Glutamatergic neuron (in vitro differentiated cells): ENCODE data around the gene LHX2. TPM values are rescaled to one million over a fixed set of nuclear protein-coding genes. Genes with fewer than 3 reads are reported as not detected.

Source experiments
- DNase-seq: peaks from one replicate; pipeline ENCODE4 v3.0.0; 2022
- H3K27ac Mint-ChIP-seq: one replicate; pipeline ENCODE4 v1.8.0; 2020; ENCODE audit warnings: mild to moderate bottlenecking, mixed read lengths, inconsistent platforms; ENCODE audit not compliant: unreplicated experiment
- H3K27me3 Mint-ChIP-seq: one replicate; pipeline ENCODE4 v1.8.0; 2020; ENCODE audit warnings: mild to moderate bottlenecking, moderate library complexity, mixed read lengths, inconsistent platforms; ENCODE audit not compliant: unreplicated experiment
- H3K36me3 Mint-ChIP-seq: one replicate; pipeline ENCODE4 v1.8.0; 2020; ENCODE audit warnings: mild to moderate bottlenecking, mixed read lengths, inconsistent platforms; ENCODE audit not compliant: unreplicated experiment
- H3K4me1 Mint-ChIP-seq: one replicate; pipeline ENCODE4 v1.8.0; 2020; ENCODE audit warnings: mild to moderate bottlenecking, low read depth, mixed read lengths, inconsistent platforms; ENCODE audit not compliant: unreplicated experiment
- H3K4me3 Mint-ChIP-seq: one replicate; pipeline ENCODE4 v1.8.0; 2020; ENCODE audit warnings: mild to moderate bottlenecking, mixed read lengths, inconsistent platforms; ENCODE audit not compliant: unreplicated experiment
- H3K9me3 Mint-ChIP-seq: one replicate; pipeline ENCODE4 v1.8.0; 2020; ENCODE audit warnings: mild to moderate bottlenecking, moderate library complexity, mixed read lengths, inconsistent platforms; ENCODE audit not compliant: unreplicated experiment
- CTCF ChIP-seq: fragments of 200-600 bp; sonication (generic); IDR thresholded peaks from one replicate; pipeline ENCODE4 v1.5.0; 2021; ENCODE audit not compliant: partially characterized antibody, unreplicated experiment
- total RNA-seq: library from RNA; stranded (reverse); fragmentation: NEBNext Ultra II Directional; extraction: Animal tissue kit (Norgen Biotek cat#: 25700); gene quantifications from one replicate; pipeline ENCODE4 v1.2.1, GENCODE V29; 2021; ENCODE audit not compliant: unreplicated experiment

Gene LHX2
- total RNA-seq, 1 donor from 2014 or later: 6.7 TPM

GRCh38 chr9:124042201-124042721, 30.7 kb downstream of the LHX2 start:
- Mint-ChIP-seq H3K9me3 (peaks cover 6% of the 10 kb centered on the region), H3K4me1 (peaks cover 4% of the 10 kb centered on the region), H3K36me3 (no peaks in the 10 kb centered on the region), H3K27ac (no peak overlapping the region), H3K27me3 (peaks cover 27% of the 10 kb centered on the region), H3K4me3 (no peak overlapping the region)
- TF ChIP-seq CTCF: no peak
- no peak for DNase-seq

GRCh38 chr9:124044448-124044847, 32.9 kb downstream of the LHX2 start:
- Mint-ChIP-seq H3K4me3 (no peak overlapping the region), H3K27me3 (peaks cover 20% of the 10 kb centered on the region), H3K9me3 (peaks cover 6% of the 10 kb centered on the region), H3K36me3 (no peaks in the 10 kb centered on the region), H3K4me1 (peaks cover 4% of the 10 kb centered on the region), H3K27ac (no peak overlapping the region)
- no peak for DNase-seq
- no peak for TF ChIP-seq CTCF

- Mint-ChIP-seq H3K27me3 (peaks cover 20% of the 10 kb centered on the region), H3K36me3 (no peaks in the 10 kb centered on the region), H3K27ac (no peak overlapping the region), H3K9me3 (peaks cover 6% of the 10 kb centered on the region), H3K4me1 (peaks cover 4% of the 10 kb centered on the region), H3K4me3 (no peak overlapping the region)
- no peak for DNase-seq
- TF ChIP-seq CTCF: no peak
Measured at GRCh38 chr9:124045076-124045829, 33.7 kb downstream of the LHX2 start.

- no peak for DNase-seq
- Mint-ChIP-seq H3K36me3 (no peaks in the 10 kb centered on the region), H3K27me3 (peaks cover 20% of the 10 kb centered on the region), H3K9me3 (peaks cover 6% of the 10 kb centered on the region), H3K4me3 (peak overlapping the region; percentile 50), H3K27ac (no peak overlapping the region), H3K4me1 (peaks cover 4% of the 10 kb centered on the region)
- TF ChIP-seq CTCF: no peak
Measured at GRCh38 chr9:124045830-124046177, 34.2 kb downstream of the LHX2 start.

- no peak overlapping the region for H3K27ac Mint-ChIP-seq
- H3K4me1 Mint-ChIP-seq: peaks cover 4% of the 10 kb centered on the region
- H3K36me3 Mint-ChIP-seq: no peaks in the 10 kb centered on the region
- TF ChIP-seq CTCF: no peak
- peaks cover 20% of the 10 kb centered on the region for H3K27me3 Mint-ChIP-seq
- peaks cover 6% of the 10 kb centered on the region for H3K9me3 Mint-ChIP-seq
- H3K4me3 Mint-ChIP-seq: peak overlapping the region; percentile 50
- DNase-seq: no peak
Measured at GRCh38 chr9:124046189-124046588, 34.6 kb downstream of the LHX2 start.
